H9 (cell line): Measurements from ENCODE around the gene ITGAE. TPM values are rescaled to one million over a fixed set of nuclear protein-coding genes. Genes with fewer than 3 reads are reported as not detected.

Experiments
- DNase-seq: peaks from one replicate; pipeline ENCODE4 v3.0.0-alpha.2; 2017
- H2AFZ ChIP-seq: one replicate; pipeline ENCODE4 v1.6.1; 2013; ENCODE audit warnings: mild to moderate bottlenecking, low read length, control low read depth, moderate library complexity
- H2AK5ac ChIP-seq: 2 replicates; pipeline ENCODE4 v1.6.1; 2013; ENCODE audit warnings: low read length, control low read depth, mixed read lengths; ENCODE audit not compliant: insufficient read length
- H2BK120ac ChIP-seq: one replicate; pipeline ENCODE4 v1.6.1; 2013; ENCODE audit warnings: low read depth, mild to moderate bottlenecking, low read length, control low read depth, inconsistent platforms; ENCODE audit not compliant: poor library complexity, severe bottlenecking
- H2BK12ac ChIP-seq: 2 replicates; pipeline ENCODE4 v1.6.1; 2013; ENCODE audit warnings: low read length, control low read depth, mixed read lengths, low read depth; ENCODE audit not compliant: insufficient read length
- H2BK15ac ChIP-seq: 2 replicates; pipeline ENCODE4 v1.6.1; 2013; ENCODE audit warnings: low read depth, low read length, control low read depth
- H2BK20ac ChIP-seq: one replicate; pipeline ENCODE4 v1.6.1; 2013; ENCODE audit warnings: low read depth, mild to moderate bottlenecking, low read length, control low read depth, inconsistent platforms; ENCODE audit not compliant: poor library complexity, severe bottlenecking
- H2BK5ac ChIP-seq: 2 replicates; pipeline ENCODE4 v1.6.1; 2013; ENCODE audit warnings: low read length, control low read depth, mixed read lengths; ENCODE audit not compliant: insufficient read length
- H3K14ac ChIP-seq: 2 replicates; pipeline ENCODE4 v1.6.1; 2013; ENCODE audit warnings: low read length, control low read depth; ENCODE audit not compliant: insufficient read depth
- H3K18ac ChIP-seq: 2 replicates; pipeline ENCODE4 v1.6.1; 2013; ENCODE audit warnings: low read depth, mild to moderate bottlenecking, mixed read lengths, low read length, control low read depth; ENCODE audit not compliant: insufficient read length
- H3K23ac ChIP-seq: 2 replicates; pipeline ENCODE4 v1.6.1; 2013; ENCODE audit warnings: low read length, control low read depth, mixed read lengths, low read depth; ENCODE audit not compliant: insufficient read length
- H3K23me2 ChIP-seq: 2 replicates; pipeline ENCODE4 v1.6.1; 2013; ENCODE audit warnings: low read depth, mild to moderate bottlenecking, mixed read lengths, low read length, control low read depth; ENCODE audit not compliant: insufficient read length, poor library complexity, severe bottlenecking
- H3K27ac ChIP-seq: 2 replicates; pipeline ENCODE4 v1.5.1; 2013; ENCODE audit warnings: low read length, control low read depth, mixed read lengths, low read depth; ENCODE audit not compliant: insufficient read length
- H3K27me3 ChIP-seq: 2 replicates; pipeline ENCODE4 v1.6.1; 2013; ENCODE audit warnings: low read length, control low read depth, inconsistent platforms; ENCODE audit not compliant: insufficient read depth
- H3K4ac ChIP-seq: 2 replicates; pipeline ENCODE4 v1.6.1; 2013; ENCODE audit warnings: low read depth, mild to moderate bottlenecking, control low read depth, inconsistent platforms, low read length, moderate library complexity
- H3K4me1 ChIP-seq: 2 replicates; pipeline ENCODE4 v1.6.1; 2013; ENCODE audit warnings: low read length, control low read depth, inconsistent platforms; ENCODE audit not compliant: insufficient read depth
- H3K4me2 ChIP-seq: 2 replicates; pipeline ENCODE4 v1.6.1; 2013; ENCODE audit warnings: low read length, control low read depth, mixed read lengths; ENCODE audit not compliant: insufficient read length, insufficient read depth
- H3K56ac ChIP-seq: 2 replicates; pipeline ENCODE4 v1.6.1; 2013; ENCODE audit warnings: low read depth, mild to moderate bottlenecking, mixed read lengths, low read length, control low read depth; ENCODE audit not compliant: insufficient read length
- H3K79me1 ChIP-seq: 2 replicates; pipeline ENCODE4 v1.6.1; 2013; ENCODE audit warnings: low read depth, mild to moderate bottlenecking, moderate library complexity, low read length, control low read depth, inconsistent platforms; ENCODE audit not compliant: insufficient read depth, poor library complexity, severe bottlenecking
- H3K79me2 ChIP-seq: 2 replicates; pipeline ENCODE4 v1.6.1; 2013; ENCODE audit warnings: low read length, control low read depth, inconsistent platforms; ENCODE audit not compliant: insufficient read depth
- H3K9ac ChIP-seq: 2 replicates; pipeline ENCODE4 v1.6.1; 2013; ENCODE audit warnings: low read length, control low read depth, mixed read lengths; ENCODE audit not compliant: insufficient read length; ENCODE audit errors: extremely low read depth
- H3K9me3 ChIP-seq: one replicate; pipeline ENCODE4 v1.6.1; 2013; ENCODE audit warnings: low read depth, low read length, inconsistent platforms; ENCODE audit not compliant: control insufficient read depth
- H3T11ph ChIP-seq: one replicate; pipeline ENCODE4 v1.6.1; 2013; ENCODE audit warnings: mild to moderate bottlenecking, low read length, control low read depth, inconsistent platforms
- H4K20me1 ChIP-seq: one replicate; pipeline ENCODE4 v1.6.1; 2013; ENCODE audit not compliant: control insufficient read depth, insufficient read length, insufficient read depth
- H4K5ac ChIP-seq: 2 replicates; pipeline ENCODE4 v1.6.1; 2013; ENCODE audit warnings: low read depth, mild to moderate bottlenecking, mixed read lengths, low read length, control low read depth; ENCODE audit not compliant: insufficient read length
- H4K8ac ChIP-seq: replicated peaks from 2 replicates; pipeline ENCODE4 v1.6.1; 2013; ENCODE audit warnings: low read length, control low read depth, mixed read lengths, low read depth; ENCODE audit not compliant: insufficient read length
- H4K91ac ChIP-seq: 2 replicates; pipeline ENCODE4 v1.6.1; 2013; ENCODE audit warnings: low read depth, mild to moderate bottlenecking, moderate library complexity, mixed read lengths, low read length, control low read depth; ENCODE audit not compliant: insufficient read length
- H3K27ac Mint-ChIP-seq, 3 experiments: 2 replicates in 2 of 3; 3 replicates in 1 of 3; pipeline ENCODE4 v1.8.0; 2020 to 2021; ENCODE audit warnings: mixed read lengths in 3 of 3, mild to moderate bottlenecking in 1 of 3, moderate library complexity in 1 of 3
- H3K27me3 Mint-ChIP-seq: 2 replicates; pipeline ENCODE4 v1.8.0; 2021; ENCODE audit warnings: low read depth, mild to moderate bottlenecking, moderate library complexity, mixed read lengths
- H3K36me3 Mint-ChIP-seq, 3 experiments: 2 replicates in 2 of 3; 3 replicates in 1 of 3; pipeline ENCODE4 v1.8.0; 2020 to 2021; ENCODE audit warnings: low read depth in 3 of 3, mixed read lengths in 3 of 3; ENCODE audit not compliant: insufficient read depth in 1 of 3
- H3K4me1 Mint-ChIP-seq, 2 experiments: 2 replicates each; pipeline ENCODE4 v1.8.0; 2020; ENCODE audit warnings: mixed read lengths in 2 of 2
- H3K4me3 Mint-ChIP-seq, 2 experiments: 2 replicates in 1 of 2; 3 replicates in 1 of 2; pipeline ENCODE4 v1.8.0; 2020 to 2021; ENCODE audit warnings: mild to moderate bottlenecking in 2 of 2, mixed read lengths in 2 of 2, moderate library complexity in 1 of 2
- H3K9me3 Mint-ChIP-seq, 2 experiments: 2 replicates in 1 of 2; 3 replicates in 1 of 2; pipeline ENCODE4 v1.8.0; 2020; ENCODE audit warnings: mild to moderate bottlenecking in 2 of 2, mixed read lengths in 2 of 2, moderate library complexity in 1 of 2
- WGBS: extraction: QIAGEN DNeasy Blood & Tissue Kit; methylation state at CpG from one replicate; pipeline ENCODE4 v1.1.7; 2013; ENCODE audit warnings: missing lambda C conversion rate, low lambda C conversion rate, mixed read lengths; ENCODE audit not compliant: insufficient read length; ENCODE audit errors: extremely low coverage; 5-methylcytosine and 5-hydroxymethylcytosine counted together
- total RNA-seq: library from RNA; stranded (reverse); gene quantifications from 2 replicates; pipeline ENCODE4 v1.2.1, GENCODE V29; 2021
- TF ChIP-seq, protein P1 (sequence below): fragments of 200-600 bp; sonication (generic); conservative IDR thresholded peaks from 3 replicates; pipeline ENCODE4 v1.8.0; 2021; ENCODE audit warnings: antibody characterized with exemption, mild to moderate bottlenecking

The ITGAE gene
- total RNA-seq, 1 experiment from 2014 or later, result 23.5 TPM

DNA sequence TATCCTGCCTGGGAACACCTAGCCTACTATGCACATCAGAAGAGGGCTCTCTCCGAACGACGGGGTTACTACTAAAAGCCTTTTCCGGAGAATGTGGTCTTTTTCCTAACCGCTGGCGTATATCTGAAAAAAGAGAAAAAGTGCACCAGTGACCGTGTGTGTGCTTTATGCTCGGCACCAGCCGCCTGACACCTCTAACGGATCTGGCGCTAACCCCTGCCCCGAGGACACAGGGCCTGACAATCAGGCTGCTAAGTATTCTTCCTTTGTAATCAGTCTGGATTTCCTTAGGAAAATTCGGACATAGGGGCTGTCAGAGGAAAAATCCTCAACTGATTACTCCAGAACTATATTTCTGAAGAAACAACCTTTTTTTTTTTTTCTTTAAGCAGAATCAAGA, 13.4 kb upstream of the ITGAE start:
- H3K9me3 Mint-ChIP-seq, result no peaks in the 10 kb centered on the region
- Histone ChIP-seq H3K79me2 (no peaks in the 10 kb centered on the region), H4K91ac (no peak overlapping the region), H3T11ph (no peak overlapping the region), H3K14ac (no peak overlapping the region), H3K56ac (no peak overlapping the region), H2BK120ac (no peak overlapping the region), H2AFZ (no peak overlapping the region), H3K79me1 (no peaks in the 10 kb centered on the region), H3K27me3 (no peaks in the 10 kb centered on the region), H2BK20ac (no peak overlapping the region), H2BK5ac (no peak overlapping the region), H4K20me1 (no peaks in the 10 kb centered on the region), H3K4me1 (no peaks in the 10 kb centered on the region), H4K8ac (no peak overlapping the region), H4K5ac (no peak overlapping the region), H3K4me2 (no peak overlapping the region), H2BK15ac (no peak overlapping the region), H3K4ac (no peak overlapping the region), H3K23ac (no peak overlapping the region), H2BK12ac (no peak overlapping the region), H2AK5ac (no peak overlapping the region), H3K18ac (no peak overlapping the region), H3K27ac (no peak overlapping the region), H3K9me3 (no peaks in the 10 kb centered on the region), H3K23me2 (no peaks in the 10 kb centered on the region), H3K9ac (no peak overlapping the region)
- H3K4me3 Mint-ChIP-seq, result no peak overlapping the region
- H3K4me1 Mint-ChIP-seq, result no peaks in the 10 kb centered on the region
- WGBS, result no CpG with 5 or more reads among the region's 13 CpGs
- H3K27ac Mint-ChIP-seq, result peak overlapping the region in 2 of 3 experiments; percentile 12 to 68; a peak in 1 of 7 replicates
- no peaks in the 10 kb centered on the region for H3K27me3 Mint-ChIP-seq
- H3K36me3 Mint-ChIP-seq, result peaks cover 28 to 87% (median 78%) of the 10 kb centered on the region in 3 experiments; a peak in 6 of 7 replicates
- DNase-seq, result no peak
- TF ChIP-seq, protein P1, sequence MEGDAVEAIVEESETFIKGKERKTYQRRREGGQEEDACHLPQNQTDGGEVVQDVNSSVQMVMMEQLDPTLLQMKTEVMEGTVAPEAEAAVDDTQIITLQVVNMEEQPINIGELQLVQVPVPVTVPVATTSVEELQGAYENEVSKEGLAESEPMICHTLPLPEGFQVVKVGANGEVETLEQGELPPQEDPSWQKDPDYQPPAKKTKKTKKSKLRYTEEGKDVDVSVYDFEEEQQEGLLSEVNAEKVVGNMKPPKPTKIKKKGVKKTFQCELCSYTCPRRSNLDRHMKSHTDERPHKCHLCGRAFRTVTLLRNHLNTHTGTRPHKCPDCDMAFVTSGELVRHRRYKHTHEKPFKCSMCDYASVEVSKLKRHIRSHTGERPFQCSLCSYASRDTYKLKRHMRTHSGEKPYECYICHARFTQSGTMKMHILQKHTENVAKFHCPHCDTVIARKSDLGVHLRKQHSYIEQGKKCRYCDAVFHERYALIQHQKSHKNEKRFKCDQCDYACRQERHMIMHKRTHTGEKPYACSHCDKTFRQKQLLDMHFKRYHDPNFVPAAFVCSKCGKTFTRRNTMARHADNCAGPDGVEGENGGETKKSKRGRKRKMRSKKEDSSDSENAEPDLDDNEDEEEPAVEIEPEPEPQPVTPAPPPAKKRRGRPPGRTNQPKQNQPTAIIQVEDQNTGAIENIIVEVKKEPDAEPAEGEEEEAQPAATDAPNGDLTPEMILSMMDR, result no peak
